DOHH2 (cell line): ENCODE results near the gene C19orf85.

Experiments
- H3F3A ChIP-seq: fragments of 200-600 bp; sonication (generic), shearing (Covaris generic); 2 replicates; pipeline ENCODE4 v1.6.0; 2016; ENCODE audit warnings: antibody characterized with exemption, mild to moderate bottlenecking; ENCODE audit not compliant: control insufficient read depth, insufficient read depth
- H3K27ac ChIP-seq: fragments of 200-600 bp; sonication (generic); 2 replicates; pipeline ENCODE4 v1.5.1; 2014; ENCODE audit warnings: low read depth, mild to moderate bottlenecking, low read length, moderate library complexity
- H3K27me3 ChIP-seq: fragments of 200-600 bp; sonication (generic); 2 replicates; pipeline ENCODE4 v1.6.1; 2014; ENCODE audit warnings: mild to moderate bottlenecking, low read length, mixed read lengths; ENCODE audit not compliant: control insufficient read depth
- H3K36me3 ChIP-seq: fragments of 200-600 bp; sonication (generic); 2 replicates; pipeline ENCODE4 v1.6.1; 2014; ENCODE audit warnings: mild to moderate bottlenecking, low read length, moderate library complexity, mixed read lengths; ENCODE audit not compliant: control insufficient read depth
- H3K4me1 ChIP-seq: fragments of 200-600 bp; sonication (generic); 2 replicates; pipeline ENCODE4 v1.6.1; 2014; ENCODE audit warnings: mild to moderate bottlenecking, low read length, mixed read lengths; ENCODE audit not compliant: control insufficient read depth
- H3K4me2 ChIP-seq: fragments of 200-600 bp; sonication (generic); 2 replicates; pipeline ENCODE4 v1.6.0; 2014; ENCODE audit warnings: mild to moderate bottlenecking, low read length, moderate library complexity
- H3K4me3 ChIP-seq: fragments of 200-600 bp; sonication (generic); 2 replicates; pipeline ENCODE4 v1.5.1; 2014; ENCODE audit warnings: mild to moderate bottlenecking, low read length, mixed read lengths
- H3K79me2 ChIP-seq: fragments of 200-600 bp; sonication (generic); 2 replicates; pipeline ENCODE4 v1.6.1; 2014; ENCODE audit warnings: mild to moderate bottlenecking, low read length, mixed read lengths; ENCODE audit not compliant: control insufficient read depth
- H3K9me2 ChIP-seq: fragments of 200-600 bp; sonication (generic); replicated peaks from 2 replicates; pipeline ENCODE4 v1.6.1; 2014; ENCODE audit warnings: mild to moderate bottlenecking, low read length, mixed read lengths; ENCODE audit not compliant: control insufficient read depth
- H3K9me3 ChIP-seq: fragments of 200-600 bp; sonication (generic); 2 replicates; pipeline ENCODE4 v1.6.1; 2014; ENCODE audit warnings: antibody characterized with exemption, low read length, mixed read lengths; ENCODE audit not compliant: control insufficient read depth, insufficient read depth
- H4K20me1 ChIP-seq: fragments of 200-600 bp; sonication (generic); 2 replicates; pipeline ENCODE4 v1.6.0; 2014; ENCODE audit warnings: low read depth, mild to moderate bottlenecking, antibody characterized with exemption, low read length, moderate library complexity; ENCODE audit not compliant: control insufficient read depth, insufficient read depth
- EZH2phosphoT487 ChIP-seq: fragments of 200-600 bp; sonication (generic); IDR thresholded peaks from 2 replicates; pipeline ENCODE4 v1.6.1; 2017; ENCODE audit warnings: borderline replicate concordance, mild to moderate bottlenecking, antibody characterized with exemption, low read length, moderate library complexity, mixed read lengths
- TF ChIP-seq, protein P1 (sequence below): fragments of 200-600 bp; sonication (generic); IDR thresholded peaks from one replicate; pipeline ENCODE4 v1.5.1; 2014; ENCODE audit warnings: antibody characterized with exemption, mild to moderate bottlenecking, low read depth, low read length; ENCODE audit not compliant: poor library complexity, severe bottlenecking

C19orf85 gene

DNA sequence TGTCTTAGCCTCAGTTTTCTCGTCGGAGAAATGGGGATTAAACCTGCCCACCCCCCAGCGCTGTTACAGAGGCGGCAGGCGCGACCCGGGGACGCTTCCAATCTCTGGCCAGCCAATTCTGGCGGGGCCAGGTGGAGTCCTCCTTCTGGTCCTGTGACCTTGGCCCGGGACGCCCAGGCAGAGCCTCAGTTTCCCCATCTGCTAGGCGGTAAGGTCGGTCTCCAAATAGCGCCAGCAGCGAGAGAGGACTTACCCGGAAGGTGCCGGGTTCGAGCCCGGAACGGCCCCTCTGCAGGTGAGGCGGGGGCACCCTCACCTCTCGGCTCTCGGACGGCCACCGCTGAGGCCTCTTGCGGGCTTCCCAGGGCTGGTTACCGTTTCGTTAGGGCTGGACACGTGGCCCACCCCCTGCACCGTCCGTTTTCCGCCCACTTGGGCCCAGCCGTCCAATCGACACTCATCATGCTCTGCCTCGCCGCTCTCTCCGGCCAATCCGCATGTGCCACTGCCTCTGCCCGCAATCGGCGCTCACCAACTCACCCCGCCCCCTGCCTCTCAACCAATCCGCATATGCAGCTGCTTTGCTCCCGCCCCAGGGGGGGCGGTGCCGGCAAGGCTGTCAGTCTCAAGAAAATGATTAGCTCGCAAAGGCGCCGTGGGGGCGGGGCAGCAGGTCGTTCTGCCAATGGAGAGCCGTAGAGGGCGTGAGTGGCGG lies 3.1 kb downstream of the C19orf85 start, which contains the start of gene ISOC2:
Gene ISOC2 (minus strand): TSS at position 384 of the 715 bp plus-strand sequence. CDS start 5,156 bp downstream, outside the sequence.
- peaks cover 18% of the 10 kb centered on the region for H3K4me1 ChIP-seq
- H3K27ac ChIP-seq = peak within 1 kb of the TSS; percentile 51
- peaks cover 11% of the 10 kb centered on the region for H3F3A ChIP-seq
- peaks cover 16% of the 10 kb centered on the region for H3K79me2 ChIP-seq
- no peaks in the 10 kb centered on the region for H3K36me3 ChIP-seq
- no peak for TF ChIP-seq EZH2phosphoT487
- TF ChIP-seq, protein P1, sequence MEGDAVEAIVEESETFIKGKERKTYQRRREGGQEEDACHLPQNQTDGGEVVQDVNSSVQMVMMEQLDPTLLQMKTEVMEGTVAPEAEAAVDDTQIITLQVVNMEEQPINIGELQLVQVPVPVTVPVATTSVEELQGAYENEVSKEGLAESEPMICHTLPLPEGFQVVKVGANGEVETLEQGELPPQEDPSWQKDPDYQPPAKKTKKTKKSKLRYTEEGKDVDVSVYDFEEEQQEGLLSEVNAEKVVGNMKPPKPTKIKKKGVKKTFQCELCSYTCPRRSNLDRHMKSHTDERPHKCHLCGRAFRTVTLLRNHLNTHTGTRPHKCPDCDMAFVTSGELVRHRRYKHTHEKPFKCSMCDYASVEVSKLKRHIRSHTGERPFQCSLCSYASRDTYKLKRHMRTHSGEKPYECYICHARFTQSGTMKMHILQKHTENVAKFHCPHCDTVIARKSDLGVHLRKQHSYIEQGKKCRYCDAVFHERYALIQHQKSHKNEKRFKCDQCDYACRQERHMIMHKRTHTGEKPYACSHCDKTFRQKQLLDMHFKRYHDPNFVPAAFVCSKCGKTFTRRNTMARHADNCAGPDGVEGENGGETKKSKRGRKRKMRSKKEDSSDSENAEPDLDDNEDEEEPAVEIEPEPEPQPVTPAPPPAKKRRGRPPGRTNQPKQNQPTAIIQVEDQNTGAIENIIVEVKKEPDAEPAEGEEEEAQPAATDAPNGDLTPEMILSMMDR = no peak
- peak within 1 kb of the TSS; percentile 93 for H3K4me3 ChIP-seq
- no peaks in the 10 kb centered on the region for H3K9me2 ChIP-seq
- H3K4me2 ChIP-seq = peak within 1 kb of the TSS; percentile 98
- 0 out of 2 replicates have a peak, but pooled peaks cover 3% of the 10 kb centered on the region for H4K20me1 ChIP-seq
- no peaks in the 10 kb centered on the region for H3K9me3 ChIP-seq
- no peaks in the 10 kb centered on the region for H3K27me3 ChIP-seq

DNA sequence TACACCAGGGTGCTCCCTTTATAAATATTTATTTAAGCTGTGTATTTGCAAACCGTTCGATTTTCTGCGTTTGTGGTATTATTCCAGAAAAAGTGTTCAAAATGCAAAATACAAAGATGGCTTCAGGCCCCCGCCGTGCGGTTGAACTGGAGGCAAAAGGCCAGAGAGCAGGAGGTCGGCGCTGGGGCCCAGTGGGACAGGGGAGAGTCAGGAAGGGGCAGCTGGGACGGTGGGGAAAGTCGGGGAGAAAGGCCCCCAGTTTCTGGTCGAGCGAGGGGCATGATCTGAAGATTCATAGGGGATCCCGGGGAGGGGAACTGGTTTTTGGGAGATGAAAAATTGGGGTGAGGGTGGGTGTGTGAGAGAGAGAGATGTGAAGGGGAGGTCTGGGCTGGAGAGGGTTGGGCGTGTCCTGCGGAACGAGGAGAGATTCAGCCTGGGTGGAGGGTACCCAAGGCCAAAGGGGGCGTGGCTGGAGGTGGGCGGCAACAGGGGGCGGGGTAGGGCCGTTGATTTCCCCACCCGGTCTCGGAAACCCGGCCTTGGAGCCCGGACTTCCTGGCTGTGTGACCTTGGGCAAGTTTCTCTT lies 3.8 kb downstream of the C19orf85 start:
- peaks cover 11% of the 10 kb centered on the region for H3F3A ChIP-seq
- 0 out of 2 replicates have a peak, but pooled peaks cover 3% of the 10 kb centered on the region for H4K20me1 ChIP-seq
- H3K27me3 ChIP-seq = no peaks in the 10 kb centered on the region
- H3K9me2 ChIP-seq = no peaks in the 10 kb centered on the region
- H3K4me1 ChIP-seq = peaks cover 18% of the 10 kb centered on the region
- peak overlapping the region; percentile 93 for H3K4me3 ChIP-seq
- H3K9me3 ChIP-seq = no peaks in the 10 kb centered on the region
- H3K36me3 ChIP-seq = no peaks in the 10 kb centered on the region
- TF ChIP-seq, protein P1 = no peak
- TF ChIP-seq EZH2phosphoT487 = no peak
- H3K79me2 ChIP-seq = peaks cover 16% of the 10 kb centered on the region
- peak overlapping the region; percentile 51 for H3K27ac ChIP-seq
- peak overlapping the region; percentile 98 for H3K4me2 ChIP-seq

DNA sequence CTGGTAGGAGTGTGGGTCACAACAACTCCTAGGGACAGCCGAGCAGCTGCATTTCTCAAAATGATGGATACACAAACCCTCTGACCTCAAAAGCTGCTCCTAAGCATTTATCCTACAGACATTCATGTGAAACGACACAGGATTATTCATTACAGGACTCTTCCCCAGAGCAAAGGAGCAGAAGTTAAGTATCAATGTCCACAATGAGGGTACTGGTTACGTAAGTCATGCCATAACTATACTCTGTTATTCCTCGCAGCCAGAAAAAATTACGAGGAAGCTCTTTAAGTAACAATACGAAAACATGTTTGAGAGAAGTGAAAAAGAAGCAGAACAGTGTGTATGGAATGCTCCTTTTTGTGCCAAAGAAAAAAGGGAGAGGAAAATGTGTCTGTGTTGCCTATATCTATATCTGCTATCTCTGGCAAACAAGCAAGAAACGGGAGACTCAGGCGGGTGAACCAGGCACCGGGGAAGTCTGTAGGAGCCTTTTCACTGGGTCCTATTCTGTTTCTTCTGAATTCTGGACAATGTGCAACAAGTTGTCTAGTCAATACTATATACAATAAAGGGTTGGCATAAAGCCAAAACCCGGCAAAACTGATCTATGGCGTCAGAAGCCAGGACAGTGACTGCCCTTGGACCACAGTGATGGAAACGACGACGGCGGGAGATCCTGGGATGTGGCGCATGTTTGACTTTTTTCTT lies 4.4 kb downstream of the C19orf85 start:
- Histone ChIP-seq H3F3A (peaks cover 11% of the 10 kb centered on the region), H3K36me3 (no peaks in the 10 kb centered on the region), H3K79me2 (peaks cover 16% of the 10 kb centered on the region), H3K9me3 (no peaks in the 10 kb centered on the region), H3K27me3 (no peaks in the 10 kb centered on the region), H3K4me1 (peaks cover 18% of the 10 kb centered on the region), H3K4me2 (peak overlapping the region; percentile 98), H4K20me1 (0 out of 2 replicates have a peak, but pooled peaks cover 3% of the 10 kb centered on the region), H3K4me3 (peak overlapping the region; percentile 93; the same call in 1 of the 2 replicates), H3K9me2 (no peaks in the 10 kb centered on the region), H3K27ac (no peak overlapping the region)
- TF ChIP-seq EZH2phosphoT487 = no peak
- TF ChIP-seq, protein P1 = no peak
